A549 (cell line): ENCODE data around the gene CEP72. TPM values are rescaled to one million over a fixed set of nuclear protein-coding genes. Genes with fewer than 3 reads are reported as not detected.

Source experiments
- ATAC-seq, 2 experiments: fragments of 200-7000 bp in 1 of 2; fragments of >200 bp in 1 of 2; cut with Nextera tagmentation in 1 of 2; cut with Tn5 transposase in 1 of 2; 3 replicates each; pipeline versions ENCODE4 v1.8.0 to v1.9.1; 2018 to 2020; ENCODE audit warnings: mild to moderate bottlenecking in 1 of 2, moderate library complexity in 1 of 2
- CTCF ChIA-PET: fragments of 300-600 bp; sonication (Branson Sonifier 250); formaldehyde crosslinking; extraction: SDS; loops from one replicate; lab custom pipeline; 2021; ENCODE audit warnings: antibody characterized with exemption, inconsistent platforms; lab: Yijun Ruan, JAX
- POLR2A ChIA-PET: fragments of 350-600 bp; formaldehyde crosslinking; extraction: SDS; loops from one replicate; lab custom pipeline; 2021; ENCODE audit warnings: antibody characterized with exemption, inconsistent platforms; lab: Yijun Ruan, JAX
- DNase-seq, 2 experiments: peaks; one replicate each; pipeline versions ENCODE4 v3.0.0 to v3.0.0-alpha.2; 2011 to 2016; ENCODE audit warnings: low read depth in 1 of 2, low spot score in 1 of 2
- FAIRE-seq: peaks from 2 replicates; lab custom pipeline; 2011; peaks lifted over from hg19 to GRCh38; lab: Jason Lieb, UNC
- H3K27ac ChIP-seq, 2 experiments: fragments of >200 bp; sonication (Bioruptor Twin); formaldehyde crosslinking; 3 replicates each; pipeline ENCODE4 v1.5.1; 2016 to 2017
- H3K4me1 ChIP-seq: fragments of >200 bp; sonication (Bioruptor Twin); formaldehyde crosslinking; 3 replicates; pipeline ENCODE4 v1.6.1; 2016
- H3K4me2 ChIP-seq: fragments of >200 bp; sonication (Bioruptor Twin); formaldehyde crosslinking; 3 replicates; pipeline ENCODE4 v1.6.1; 2016
- H3K4me3 ChIP-seq: fragments of >200 bp; sonication (Bioruptor Twin); formaldehyde crosslinking; 3 replicates; pipeline ENCODE4 v1.5.1; 2016
- H3K9me3 ChIP-seq: fragments of >200 bp; sonication (Bioruptor Twin); formaldehyde crosslinking; 3 replicates; pipeline ENCODE4 v1.6.1; 2016
- BHLHE40 ChIP-seq: IDR thresholded peaks from 2 replicates; pipeline ENCODE4 v1.6.1; 2012; ENCODE audit warnings: low read depth, low read length, inconsistent platforms
- CBX8 ChIP-seq: fragments of 200-600 bp; sonication (generic); IDR thresholded peaks from 2 replicates; pipeline ENCODE4 v1.6.1; 2016
- CHD4 ChIP-seq: fragments of 200-600 bp; sonication (generic); IDR thresholded peaks from 2 replicates; pipeline ENCODE4 v1.6.1; 2016; ENCODE audit warnings: antibody characterized with exemption, mild to moderate bottlenecking, borderline replicate concordance
- EHF ChIP-seq: fragments of 250-450 bp; sonication (Bioruptor Pico); IDR thresholded peaks from 2 replicates; pipeline ENCODE4 v1.5.0; 2020; ENCODE audit warnings: mild to moderate bottlenecking
- EP300 ChIP-seq, 2 experiments: fragments of >200 bp; sonication (Bioruptor Twin); formaldehyde crosslinking; IDR thresholded peaks; 2 replicates in 1 of 2; 3 replicates in 1 of 2; pipeline ENCODE4 v1.6.1; 2016 to 2017
- ESRRA ChIP-seq: fragments of 150-350 bp; IDR thresholded peaks from 2 replicates; pipeline ENCODE4 v1.6.1; 2014; ENCODE audit warnings: mild to moderate bottlenecking, low read length, borderline replicate concordance
- FOSB ChIP-seq: fragments of 250-450 bp; sonication (Bioruptor Pico); IDR thresholded peaks from 2 replicates; pipeline ENCODE4 v1.5.0; 2020; ENCODE audit warnings: mild to moderate bottlenecking, moderate library complexity
- FOXS1 ChIP-seq: fragments of 250-450 bp; sonication (Bioruptor Pico); IDR thresholded peaks from 2 replicates; pipeline ENCODE4 v1.5.0; 2020; ENCODE audit warnings: mild to moderate bottlenecking, moderate library complexity
- GATA3 ChIP-seq: IDR thresholded peaks from 2 replicates; pipeline ENCODE4 v1.6.1; 2012; ENCODE audit warnings: borderline replicate concordance
- HOXA7 ChIP-seq: fragments of 250-450 bp; sonication (Bioruptor Pico); IDR thresholded peaks from 2 replicates; pipeline ENCODE4 v1.5.0; 2020; ENCODE audit warnings: mild to moderate bottlenecking, moderate library complexity
- JUN ChIP-seq, 2 experiments: fragments of >200 bp; sonication (Bioruptor Twin); formaldehyde crosslinking; IDR thresholded peaks; 2 replicates in 1 of 2; 3 replicates in 1 of 2; pipeline ENCODE4 v1.6.1; 2016 to 2017
- JUNB ChIP-seq: fragments of >200 bp; sonication (Bioruptor Twin); formaldehyde crosslinking; IDR thresholded peaks from 2 replicates; pipeline ENCODE4 v1.6.1; 2016
- KDM5A ChIP-seq: fragments of 200-600 bp; sonication (generic); IDR thresholded peaks from 2 replicates; pipeline ENCODE4 v1.6.1; 2016; ENCODE audit warnings: antibody characterized with exemption, mild to moderate bottlenecking
- MAFK ChIP-seq: fragments of 450-650 bp; IDR thresholded peaks from 2 replicates; pipeline ENCODE4 v1.6.1; 2014; ENCODE audit not compliant: partially characterized antibody
- NR3C1 ChIP-seq: fragments of >200 bp; sonication (Bioruptor Twin); formaldehyde crosslinking; IDR thresholded peaks from 3 replicates; pipeline ENCODE4 v1.6.1; 2017
- PHF8 ChIP-seq: fragments of 200-600 bp; sonication (generic); IDR thresholded peaks from 2 replicates; pipeline ENCODE4 v1.6.1; 2016; ENCODE audit warnings: low read depth, mild to moderate bottlenecking, antibody characterized with exemption, moderate library complexity, borderline replicate concordance
- RAD21 ChIP-seq, 2 experiments: fragments of >200 bp in 1 of 2; sonication (Bioruptor Twin) in 1 of 2; formaldehyde crosslinking in 1 of 2; IDR thresholded peaks in 1 of 2; conservative IDR thresholded peaks in 1 of 2; 2 replicates in 1 of 2; 3 replicates in 1 of 2; pipeline ENCODE4 v1.6.1; 2012 to 2018; ENCODE audit warnings: inconsistent platforms in 1 of 2
- RARB ChIP-seq: fragments of 250-450 bp; sonication (Bioruptor Pico); IDR thresholded peaks from 2 replicates; pipeline ENCODE4 v1.8.0; 2021; ENCODE audit warnings: mild to moderate bottlenecking, moderate library complexity
- SREBF2 ChIP-seq: fragments of 450-650 bp; IDR thresholded peaks from 2 replicates; pipeline ENCODE4 v1.6.1; 2014; ENCODE audit warnings: mild to moderate bottlenecking, moderate library complexity
- TFCP2L1 ChIP-seq: fragments of 250-450 bp; sonication (Bioruptor Pico); IDR thresholded peaks from 2 replicates; pipeline ENCODE4 v1.5.0; 2021; ENCODE audit warnings: mild to moderate bottlenecking
- ZC3H11A ChIP-seq: fragments of 450-650 bp; IDR thresholded peaks from 2 replicates; pipeline ENCODE4 v1.6.1; 2014; ENCODE audit warnings: antibody characterized with exemption, mild to moderate bottlenecking
- ZNF302 ChIP-seq: fragments of 250-450 bp; sonication (Bioruptor Pico); IDR thresholded peaks from 2 replicates; pipeline ENCODE4 v1.9.0; 2021; ENCODE audit warnings: inconsistent platforms, mild to moderate bottlenecking, moderate library complexity
- ZSCAN20 ChIP-seq: fragments of 250-450 bp; sonication (Bioruptor Pico); IDR thresholded peaks from 2 replicates; pipeline ENCODE4 v1.8.0; 2022; ENCODE audit warnings: mild to moderate bottlenecking, moderate library complexity
- WGBS: methylation state at CpG from one replicate; pipeline ENCODE4 v1.1.6; 2017; ENCODE audit errors: missing lambda C conversion rate; 5-methylcytosine and 5-hydroxymethylcytosine counted together
- polyA plus RNA-seq, 4 experiments: library from polyadenylated mRNA; depleted of rRNA in 3 of 4; stranded (reverse); fragments of >200 nt; fragmentation: RNase III in 1 of 4; extraction: RNeasy Plus Mini Kit Qiagen cat#74134 plus additional on column Dnase treatment in 1 of 4; gene quantifications; 2 replicates in 3 of 4; 3 replicates in 1 of 4; pipeline ENCODE4 v1.2.3, GENCODE V29; 2011 to 2017
- TF ChIP-seq, protein P1 (sequence below): fragments of >200 bp; sonication (Bioruptor Twin); formaldehyde crosslinking; IDR thresholded peaks from 3 replicates; pipeline ENCODE4 v1.6.1; 2016
- TF ChIP-seq, protein P2 (sequence below): IDR thresholded peaks from 2 replicates; pipeline ENCODE4 v1.6.1; 2012; ENCODE audit warnings: low read depth, borderline replicate concordance
- TF ChIP-seq, protein P3 (sequence below): fragments of 250-450 bp; sonication (Bioruptor Pico); IDR thresholded peaks from 2 replicates; pipeline ENCODE4 v1.5.0; 2021; ENCODE audit warnings: mild to moderate bottlenecking, moderate library complexity, borderline replicate concordance
- TF ChIP-seq, protein P4 (sequence below): fragments of 250-450 bp; sonication (Bioruptor Pico); IDR thresholded peaks from 2 replicates; pipeline ENCODE4 v1.5.0; 2020; ENCODE audit warnings: low read depth, mild to moderate bottlenecking, moderate library complexity

Gene CEP72
- polyA plus RNA-seq, 2 of the 4 experiments (the other 2 are of a cell fraction), result 10.8 to 11.1 TPM

DNA sequence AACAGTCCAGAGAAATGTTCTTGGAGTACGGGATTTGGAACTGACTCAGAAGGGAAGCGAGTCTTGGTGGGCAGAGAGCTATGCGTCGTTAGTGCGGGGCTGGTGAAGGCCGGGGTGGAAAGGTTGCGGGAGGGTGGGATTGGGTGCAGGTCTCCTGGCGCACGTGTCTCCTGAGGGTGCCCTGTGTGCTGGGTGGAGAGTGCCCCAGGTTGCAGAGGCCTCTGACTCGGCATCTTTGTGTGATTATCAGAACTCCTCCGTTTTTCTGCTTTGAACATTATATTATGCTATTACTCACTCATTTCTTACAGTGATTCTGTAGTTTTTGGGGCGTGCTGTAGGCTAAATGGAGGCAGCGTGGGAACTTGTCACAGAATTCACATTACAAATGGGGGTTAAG, 11.4 kb downstream of the CEP72 start:
- ChIA-PET CTCF (no interaction called here), POLR2A (no interaction called here)
- DNase-seq (no peak), FAIRE-seq (no peak), ATAC-seq (no peak)
- Histone ChIP-seq H3K27ac (no peak overlapping the region), H3K9me3 (no peaks in the 10 kb centered on the region), H3K4me2 (no peak overlapping the region), H3K4me1 (no peaks in the 10 kb centered on the region), H3K4me3 (no peak overlapping the region)
- WGBS, result 96% methylated on average over 13 of the region's 13 CpGs
- TF ChIP-seq CHD4 (no peak), JUN (IDR thresholded peaks at IDR 0.05) (no peak), ZC3H11A (no peak), CBX8 (no peak), KDM5A (no peak), EHF (CRISPR knock-in tag) (no peak), ESRRA (no peak), MAFK (no peak)
- TF ChIP-seq, protein P1, sequence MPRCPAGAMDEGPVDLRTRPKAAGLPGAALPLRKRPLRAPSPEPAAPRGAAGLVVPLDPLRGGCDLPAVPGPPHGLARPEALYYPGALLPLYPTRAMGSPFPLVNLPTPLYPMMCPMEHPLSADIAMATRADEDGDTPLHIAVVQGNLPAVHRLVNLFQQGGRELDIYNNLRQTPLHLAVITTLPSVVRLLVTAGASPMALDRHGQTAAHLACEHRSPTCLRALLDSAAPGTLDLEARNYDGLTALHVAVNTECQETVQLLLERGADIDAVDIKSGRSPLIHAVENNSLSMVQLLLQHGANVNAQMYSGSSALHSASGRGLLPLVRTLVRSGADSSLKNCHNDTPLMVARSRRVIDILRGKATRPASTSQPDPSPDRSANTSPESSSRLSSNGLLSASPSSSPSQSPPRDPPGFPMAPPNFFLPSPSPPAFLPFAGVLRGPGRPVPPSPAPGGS, result no peak

DNA sequence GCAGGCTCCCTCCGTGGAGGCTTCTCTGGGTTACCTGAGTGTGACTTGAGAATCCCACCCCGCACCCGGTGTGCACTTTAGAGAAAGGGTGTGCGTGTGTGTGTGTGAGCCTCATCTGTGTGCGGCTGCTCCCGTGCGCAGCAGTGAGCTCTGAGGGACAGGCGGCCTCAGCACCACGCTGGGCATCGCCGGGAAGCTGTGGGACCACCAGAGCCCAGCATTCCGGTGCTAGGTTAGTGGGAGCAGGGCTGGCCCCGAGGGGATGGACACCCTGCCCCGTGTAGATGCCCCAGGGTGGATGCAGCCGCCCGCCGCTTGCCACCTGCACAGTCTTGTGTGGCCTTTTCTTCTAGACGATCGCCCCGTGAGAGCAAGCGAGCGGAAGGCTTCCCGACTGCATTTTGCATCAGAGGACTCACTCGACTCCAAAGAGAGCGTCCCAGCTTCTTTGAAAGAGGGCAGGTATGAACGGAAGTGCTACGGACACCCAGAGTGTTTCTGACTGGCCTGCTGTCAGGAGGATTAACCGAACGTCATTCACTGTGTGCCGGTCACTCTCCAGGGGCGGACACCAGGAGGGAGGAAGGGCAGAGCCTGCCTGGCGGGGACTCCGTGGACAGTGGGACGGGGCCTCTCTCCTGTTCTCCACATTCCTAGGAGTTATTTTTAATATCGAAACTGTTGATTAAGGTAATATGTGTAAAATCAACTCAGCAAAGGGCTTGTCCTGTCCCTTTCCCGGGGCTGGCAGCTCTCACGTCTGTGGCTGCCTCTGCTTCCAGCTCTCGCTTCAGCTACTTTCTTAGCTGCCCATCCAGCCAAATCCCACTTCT, 12.2 kb downstream of the CEP72 start:
- no peak overlapping the region for H3K27ac ChIP-seq
- no peaks in the 10 kb centered on the region for H3K9me3 ChIP-seq
- WGBS, result 93% methylated on average over 30 of the region's 38 CpGs
- ATAC-seq, result no peak; a peak in 2 of 6 replicates
- no peak for FAIRE-seq
- H3K4me3 ChIP-seq, result no peak overlapping the region
- no peaks in the 10 kb centered on the region for H3K4me1 ChIP-seq
- ChIA-PET CTCF (no interaction called here), POLR2A (no interaction called here)
- no peak overlapping the region for H3K4me2 ChIP-seq
- no peak for DNase-seq
- TF ChIP-seq EP300 (IDR thresholded peaks at IDR 0.05) (no peak), TFCP2L1 (CRISPR knock-in tag) (no peak), ESRRA (no peak), SREBF2 (no peak), ZNF302 (CRISPR knock-in tag) (no peak), GATA3 (no peak), RAD21 (conservative IDR thresholded peaks at IDR 0.05 in 1 of 2, IDR thresholded peaks at IDR 0.05 in 1 of 2) (no peak), JUNB (no peak), FOSB (no peak), RARB (CRISPR knock-in tag) (no peak), NR3C1 (no peak), FOXS1 (no peak), ZSCAN20 (no peak), HOXA7 (CRISPR knock-in tag) (no peak), BHLHE40 (no peak), PHF8 (no peak)
- TF ChIP-seq, protein P2, sequence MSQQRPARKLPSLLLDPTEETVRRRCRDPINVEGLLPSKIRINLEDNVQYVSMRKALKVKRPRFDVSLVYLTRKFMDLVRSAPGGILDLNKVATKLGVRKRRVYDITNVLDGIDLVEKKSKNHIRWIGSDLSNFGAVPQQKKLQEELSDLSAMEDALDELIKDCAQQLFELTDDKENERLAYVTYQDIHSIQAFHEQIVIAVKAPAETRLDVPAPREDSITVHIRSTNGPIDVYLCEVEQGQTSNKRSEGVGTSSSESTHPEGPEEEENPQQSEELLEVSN, result no peak
- TF ChIP-seq, protein P3, sequence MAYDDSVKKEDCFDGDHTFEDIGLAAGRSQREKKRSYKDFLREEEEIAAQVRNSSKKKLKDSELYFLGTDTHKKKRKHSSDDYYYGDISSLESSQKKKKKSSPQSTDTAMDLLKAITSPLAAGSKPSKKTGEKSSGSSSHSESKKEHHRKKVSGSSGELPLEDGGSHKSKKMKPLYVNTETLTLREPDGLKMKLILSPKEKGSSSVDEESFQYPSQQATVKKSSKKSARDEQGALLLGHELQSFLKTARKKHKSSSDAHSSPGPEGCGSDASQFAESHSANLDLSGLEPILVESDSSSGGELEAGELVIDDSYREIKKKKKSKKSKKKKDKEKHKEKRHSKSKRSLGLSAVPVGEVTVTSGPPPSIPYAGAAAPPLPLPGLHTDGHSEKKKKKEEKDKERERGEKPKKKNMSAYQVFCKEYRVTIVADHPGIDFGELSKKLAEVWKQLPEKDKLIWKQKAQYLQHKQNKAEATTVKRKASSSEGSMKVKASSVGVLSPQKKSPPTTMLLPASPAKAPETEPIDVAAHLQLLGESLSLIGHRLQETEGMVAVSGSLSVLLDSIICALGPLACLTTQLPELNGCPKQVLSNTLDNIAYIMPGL (CRISPR knock-in tag), result no peak
- TF ChIP-seq, protein P4, sequence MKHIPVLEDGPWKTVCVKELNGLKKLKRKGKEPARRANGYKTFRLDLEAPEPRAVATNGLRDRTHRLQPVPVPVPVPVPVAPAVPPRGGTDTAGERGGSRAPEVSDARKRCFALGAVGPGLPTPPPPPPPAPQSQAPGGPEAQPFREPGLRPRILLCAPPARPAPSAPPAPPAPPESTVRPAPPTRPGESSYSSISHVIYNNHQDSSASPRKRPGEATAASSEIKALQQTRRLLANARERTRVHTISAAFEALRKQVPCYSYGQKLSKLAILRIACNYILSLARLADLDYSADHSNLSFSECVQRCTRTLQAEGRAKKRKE (CRISPR knock-in tag), result no peak
